ENCODE results near the gene FBN2.

The FBN2 gene

GRCh38 chr5:128279345-128279744 is 258.7 kb downstream of the FBN2 start:
- H3K4me1 Mint-ChIP-seq (ENCODE audit: low read depth) = no peaks in the 10 kb centered on the region
- H3K36me3 Mint-ChIP-seq (ENCODE audit: low read depth) = no peaks in the 10 kb centered on the region
- no peak overlapping the region for H3K27ac Mint-ChIP-seq
- no peaks in the 10 kb centered on the region for H3K27me3 Mint-ChIP-seq (ENCODE audit: low read depth)
- H3K4me3 Mint-ChIP-seq = no peak overlapping the region
- no peaks in the 10 kb centered on the region for H3K9me3 Mint-ChIP-seq

- Mint-ChIP-seq H3K36me3 (ENCODE audit: low read depth) (no peaks in the 10 kb centered on the region), H3K27me3 (ENCODE audit: low read depth) (no peaks in the 10 kb centered on the region), H3K9me3 (no peaks in the 10 kb centered on the region), H3K27ac (no peak overlapping the region), H3K4me3 (no peak overlapping the region), H3K4me1 (ENCODE audit: low read depth) (no peaks in the 10 kb centered on the region)
Measured at GRCh38 chr5:128276537-128277216, 261.4 kb downstream of the FBN2 start.

- H3K9me3 Mint-ChIP-seq = no peaks in the 10 kb centered on the region
- no peak overlapping the region for H3K27ac Mint-ChIP-seq
- no peaks in the 10 kb centered on the region for H3K4me1 Mint-ChIP-seq (ENCODE audit: low read depth)
- H3K36me3 Mint-ChIP-seq (ENCODE audit: low read depth) = no peaks in the 10 kb centered on the region
- no peaks in the 10 kb centered on the region for H3K27me3 Mint-ChIP-seq (ENCODE audit: low read depth)
- H3K4me3 Mint-ChIP-seq = no peak overlapping the region
Measured at GRCh38 chr5:128274441-128274840, 263.6 kb downstream of the FBN2 start.

GRCh38 chr5:128273736-128274135 is 264.3 kb downstream of the FBN2 start:
- Mint-ChIP-seq H3K27me3 (ENCODE audit: low read depth) (no peaks in the 10 kb centered on the region), H3K36me3 (ENCODE audit: low read depth) (no peaks in the 10 kb centered on the region), H3K9me3 (no peaks in the 10 kb centered on the region), H3K4me1 (ENCODE audit: low read depth) (no peaks in the 10 kb centered on the region), H3K4me3 (no peak overlapping the region), H3K27ac (no peak overlapping the region)

GRCh38 chr5:128271859-128272464 is 266.1 kb downstream of the FBN2 start:
- H3K9me3 Mint-ChIP-seq = no peaks in the 10 kb centered on the region
- no peaks in the 10 kb centered on the region for H3K36me3 Mint-ChIP-seq (ENCODE audit: low read depth)
- no peaks in the 10 kb centered on the region for H3K27me3 Mint-ChIP-seq (ENCODE audit: low read depth)
- no peak overlapping the region for H3K27ac Mint-ChIP-seq
- H3K4me1 Mint-ChIP-seq (ENCODE audit: low read depth) = no peaks in the 10 kb centered on the region
- no peak overlapping the region for H3K4me3 Mint-ChIP-seq

- H3K4me1 Mint-ChIP-seq (ENCODE audit: low read depth) = no peaks in the 10 kb centered on the region
- no peak overlapping the region for H3K4me3 Mint-ChIP-seq
- no peaks in the 10 kb centered on the region for H3K27me3 Mint-ChIP-seq (ENCODE audit: low read depth)
- no peaks in the 10 kb centered on the region for H3K9me3 Mint-ChIP-seq
- H3K36me3 Mint-ChIP-seq (ENCODE audit: low read depth) = no peaks in the 10 kb centered on the region
- no peak overlapping the region for H3K27ac Mint-ChIP-seq
Measured at GRCh38 chr5:128271071-128271470, 267.0 kb downstream of the FBN2 start.

GRCh38 chr5:128264564-128265360 is 273.3 kb downstream of the FBN2 start:
- Mint-ChIP-seq H3K36me3 (ENCODE audit: low read depth) (no peaks in the 10 kb centered on the region), H3K27ac (no peak overlapping the region), H3K27me3 (ENCODE audit: low read depth) (no peaks in the 10 kb centered on the region), H3K4me3 (no peak overlapping the region), H3K4me1 (ENCODE audit: low read depth) (no peaks in the 10 kb centered on the region), H3K9me3 (no peaks in the 10 kb centered on the region)

GRCh38 chr5:128263357-128263756 is 274.7 kb downstream of the FBN2 start:
- Mint-ChIP-seq H3K27me3 (ENCODE audit: low read depth) (no peaks in the 10 kb centered on the region), H3K27ac (no peak overlapping the region), H3K4me1 (ENCODE audit: low read depth) (no peaks in the 10 kb centered on the region), H3K4me3 (no peak overlapping the region), H3K9me3 (no peaks in the 10 kb centered on the region), H3K36me3 (ENCODE audit: low read depth) (no peaks in the 10 kb centered on the region)

- Mint-ChIP-seq H3K4me1 (ENCODE audit: low read depth) (no peaks in the 10 kb centered on the region), H3K27ac (no peak overlapping the region), H3K27me3 (ENCODE audit: low read depth) (no peaks in the 10 kb centered on the region), H3K4me3 (no peak overlapping the region), H3K36me3 (ENCODE audit: low read depth) (no peaks in the 10 kb centered on the region), H3K9me3 (no peaks in the 10 kb centered on the region)
Measured at GRCh38 chr5:128262911-128263310, 275.1 kb downstream of the FBN2 start.

- H3K36me3 Mint-ChIP-seq (ENCODE audit: low read depth) = no peaks in the 10 kb centered on the region
- H3K4me1 Mint-ChIP-seq (ENCODE audit: low read depth) = no peaks in the 10 kb centered on the region
- H3K9me3 Mint-ChIP-seq = no peaks in the 10 kb centered on the region
- no peaks in the 10 kb centered on the region for H3K27me3 Mint-ChIP-seq (ENCODE audit: low read depth)
- H3K4me3 Mint-ChIP-seq = no peak overlapping the region
- H3K27ac Mint-ChIP-seq = no peak overlapping the region
Measured at GRCh38 chr5:128259607-128260021, 278.4 kb downstream of the FBN2 start.

GRCh38 chr5:128258372-128258771 is 279.7 kb downstream of the FBN2 start:
- H3K9me3 Mint-ChIP-seq = peaks cover 4% of the 10 kb centered on the region
- no peaks in the 10 kb centered on the region for H3K36me3 Mint-ChIP-seq (ENCODE audit: low read depth)
- H3K4me3 Mint-ChIP-seq = no peak overlapping the region
- H3K27me3 Mint-ChIP-seq (ENCODE audit: low read depth) = no peaks in the 10 kb centered on the region
- no peak overlapping the region for H3K27ac Mint-ChIP-seq
- no peaks in the 10 kb centered on the region for H3K4me1 Mint-ChIP-seq (ENCODE audit: low read depth)

- Mint-ChIP-seq H3K9me3 (peaks cover 4% of the 10 kb centered on the region), H3K36me3 (ENCODE audit: low read depth) (no peaks in the 10 kb centered on the region), H3K27me3 (ENCODE audit: low read depth) (no peaks in the 10 kb centered on the region), H3K4me1 (ENCODE audit: low read depth) (no peaks in the 10 kb centered on the region), H3K27ac (no peak overlapping the region), H3K4me3 (no peak overlapping the region)
Measured at GRCh38 chr5:128257076-128257475, 281.0 kb downstream of the FBN2 start.

GRCh38 chr5:128254789-128255188 is 283.3 kb downstream of the FBN2 start:
- Mint-ChIP-seq H3K4me3 (no peak overlapping the region), H3K27me3 (ENCODE audit: low read depth) (no peaks in the 10 kb centered on the region), H3K9me3 (peaks cover 4% of the 10 kb centered on the region), H3K27ac (no peak overlapping the region), H3K36me3 (ENCODE audit: low read depth) (no peaks in the 10 kb centered on the region), H3K4me1 (ENCODE audit: low read depth) (no peaks in the 10 kb centered on the region)

- Mint-ChIP-seq H3K4me1 (ENCODE audit: low read depth) (no peaks in the 10 kb centered on the region), H3K4me3 (no peak overlapping the region), H3K27ac (no peak overlapping the region), H3K36me3 (ENCODE audit: low read depth) (no peaks in the 10 kb centered on the region), H3K9me3 (peaks cover 4% of the 10 kb centered on the region), H3K27me3 (ENCODE audit: low read depth) (no peaks in the 10 kb centered on the region)
Measured at GRCh38 chr5:128253880-128254279, 284.2 kb downstream of the FBN2 start.

- H3K36me3 Mint-ChIP-seq (ENCODE audit: low read depth) = no peaks in the 10 kb centered on the region
- H3K4me1 Mint-ChIP-seq (ENCODE audit: low read depth) = no peaks in the 10 kb centered on the region
- no peak overlapping the region for H3K27ac Mint-ChIP-seq
- H3K9me3 Mint-ChIP-seq = peaks cover 4% of the 10 kb centered on the region
- H3K4me3 Mint-ChIP-seq = no peak overlapping the region
- H3K27me3 Mint-ChIP-seq (ENCODE audit: low read depth) = no peaks in the 10 kb centered on the region
Measured at GRCh38 chr5:128253161-128253560, 284.9 kb downstream of the FBN2 start.

Data from T-helper 1 cell treated with Interleukin-12 subunit alpha and Interleukin-12 subunit beta and Interleukin-4 antibody, amounts not matched to agents 30 μg/mL and 1 μg/mL, for 36 hours (primary cell).